Nephron (organoid): ENCODE data around the gene GALNT7.

ENCODE experiments used
- H3K27ac Mint-ChIP-seq, 3 experiments: 2 replicates each; pipeline ENCODE4 v1.8.0; 2020; ENCODE audit warnings: mixed read lengths in 3 of 3, mild to moderate bottlenecking in 2 of 3, moderate library complexity in 1 of 3
- H3K27me3 Mint-ChIP-seq: 2 replicates; pipeline ENCODE4 v1.8.0; 2021; ENCODE audit warnings: low read depth, mild to moderate bottlenecking, moderate library complexity, mixed read lengths
- H3K36me3 Mint-ChIP-seq: 2 replicates; pipeline ENCODE4 v1.8.0; 2020; ENCODE audit warnings: low read depth, mixed read lengths
- H3K4me1 Mint-ChIP-seq: 2 replicates; pipeline ENCODE4 v1.8.0; 2020; ENCODE audit warnings: mixed read lengths
- H3K4me3 Mint-ChIP-seq, 3 experiments: 2 replicates each; pipeline ENCODE4 v1.8.0; 2020; ENCODE audit warnings: mild to moderate bottlenecking in 3 of 3, mixed read lengths in 3 of 3, moderate library complexity in 2 of 3
- H3K9me3 Mint-ChIP-seq: 2 replicates; pipeline ENCODE4 v1.8.0; 2020; ENCODE audit warnings: mixed read lengths
- TF ChIP-seq, protein P1 (sequence below), 3 experiments: fragments of 200-600 bp; sonication (generic); IDR thresholded peaks; one replicate each; pipeline ENCODE4 v1.5.0; 2021; ENCODE audit warnings: antibody characterized with exemption in 3 of 3; ENCODE audit not compliant: unreplicated experiment in 3 of 3

The GALNT7 gene

DNA sequence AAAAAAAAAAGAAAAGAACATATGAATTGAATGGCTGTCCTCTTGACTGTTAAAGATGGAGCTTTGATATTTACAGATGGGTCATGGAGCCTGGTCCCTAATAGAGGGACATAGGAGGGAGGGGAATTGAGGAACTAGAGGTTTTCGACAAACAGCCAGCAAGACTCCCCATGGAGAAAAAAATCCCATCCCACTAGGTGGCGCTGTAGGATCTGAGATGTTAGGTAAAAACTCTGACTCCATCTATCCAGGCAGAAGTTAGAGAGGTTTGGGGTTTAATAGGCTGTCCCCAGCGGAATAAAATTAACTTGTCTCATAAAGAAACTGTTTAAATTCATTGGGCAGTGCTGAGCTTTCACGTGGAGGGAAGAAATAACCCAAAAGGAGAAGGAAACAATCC, 119.7 kb downstream of the GALNT7 start:
- Mint-ChIP-seq H3K4me1 (no peaks in the 10 kb centered on the region), H3K9me3 (peaks cover 31% of the 10 kb centered on the region), H3K27ac (no peak overlapping the region), H3K4me3 (no peak overlapping the region), H3K36me3 (peaks cover 32% of the 10 kb centered on the region), H3K27me3 (no peaks in the 10 kb centered on the region)
- TF ChIP-seq, protein P1, sequence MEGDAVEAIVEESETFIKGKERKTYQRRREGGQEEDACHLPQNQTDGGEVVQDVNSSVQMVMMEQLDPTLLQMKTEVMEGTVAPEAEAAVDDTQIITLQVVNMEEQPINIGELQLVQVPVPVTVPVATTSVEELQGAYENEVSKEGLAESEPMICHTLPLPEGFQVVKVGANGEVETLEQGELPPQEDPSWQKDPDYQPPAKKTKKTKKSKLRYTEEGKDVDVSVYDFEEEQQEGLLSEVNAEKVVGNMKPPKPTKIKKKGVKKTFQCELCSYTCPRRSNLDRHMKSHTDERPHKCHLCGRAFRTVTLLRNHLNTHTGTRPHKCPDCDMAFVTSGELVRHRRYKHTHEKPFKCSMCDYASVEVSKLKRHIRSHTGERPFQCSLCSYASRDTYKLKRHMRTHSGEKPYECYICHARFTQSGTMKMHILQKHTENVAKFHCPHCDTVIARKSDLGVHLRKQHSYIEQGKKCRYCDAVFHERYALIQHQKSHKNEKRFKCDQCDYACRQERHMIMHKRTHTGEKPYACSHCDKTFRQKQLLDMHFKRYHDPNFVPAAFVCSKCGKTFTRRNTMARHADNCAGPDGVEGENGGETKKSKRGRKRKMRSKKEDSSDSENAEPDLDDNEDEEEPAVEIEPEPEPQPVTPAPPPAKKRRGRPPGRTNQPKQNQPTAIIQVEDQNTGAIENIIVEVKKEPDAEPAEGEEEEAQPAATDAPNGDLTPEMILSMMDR (IDR thresholded peaks at IDR 0.05; ENCODE audit: unreplicated experiment in 3 of 3), result peak in 1 of 3 experiments; percentile 28

DNA sequence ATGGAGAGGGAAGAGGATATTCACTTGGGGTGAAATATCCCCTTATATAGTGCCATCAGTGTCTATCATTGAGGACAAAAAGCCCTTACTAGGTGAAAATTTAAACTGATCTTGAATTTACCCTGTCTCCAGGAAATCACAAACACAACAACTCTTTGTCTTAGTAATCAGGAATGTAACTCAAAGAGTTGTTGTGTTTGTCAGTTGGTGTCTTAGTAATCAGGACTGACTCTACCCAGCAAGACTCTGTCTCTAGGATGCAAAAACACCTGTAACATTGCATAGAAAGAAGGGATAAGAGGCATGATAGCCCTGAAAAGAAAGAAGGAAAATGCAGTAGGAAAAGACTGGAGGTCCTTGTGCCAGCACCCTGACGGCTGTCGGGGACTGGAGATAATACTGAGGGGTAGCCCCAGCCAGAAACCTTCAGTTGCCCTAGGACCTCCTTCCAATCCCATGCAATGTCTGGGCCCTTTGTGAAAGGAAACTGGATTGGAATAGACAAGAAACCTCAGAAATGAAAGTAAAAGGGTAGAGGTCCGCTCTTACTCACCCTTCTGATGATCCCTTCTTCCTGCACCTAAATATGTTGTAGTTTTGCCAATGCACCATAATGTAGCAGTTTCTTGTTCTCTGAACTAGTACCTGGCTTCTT, 120.2 kb downstream of the GALNT7 start:
- Mint-ChIP-seq H3K27me3 (no peaks in the 10 kb centered on the region), H3K4me3 (no peak overlapping the region), H3K9me3 (peaks cover 28% of the 10 kb centered on the region), H3K4me1 (no peaks in the 10 kb centered on the region), H3K36me3 (peaks cover 32% of the 10 kb centered on the region), H3K27ac (no peak overlapping the region)
- TF ChIP-seq, protein P1 (IDR thresholded peaks at IDR 0.05; ENCODE audit: unreplicated experiment in 3 of 3), result no peak

DNA sequence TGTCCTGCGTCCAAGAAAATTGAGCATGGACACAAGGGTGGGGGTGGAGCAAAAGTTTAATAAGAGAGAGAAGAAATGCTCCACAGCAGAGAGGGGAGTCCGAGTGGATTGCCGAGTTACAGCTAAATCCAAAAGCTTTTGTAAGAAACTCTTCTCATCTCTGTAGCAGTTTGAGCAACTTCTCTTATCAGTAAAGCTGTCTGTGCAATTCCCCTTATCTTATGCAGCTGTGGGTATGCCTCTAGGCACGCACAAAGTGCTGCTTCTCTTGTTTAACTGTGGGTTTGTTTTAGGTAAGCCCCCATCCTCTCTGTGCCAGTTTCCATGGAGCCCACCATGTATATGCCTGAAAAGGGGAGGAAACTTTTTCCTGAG, 120.7 kb downstream of the GALNT7 start:
- peaks cover 28% of the 10 kb centered on the region for H3K9me3 Mint-ChIP-seq
- no peaks in the 10 kb centered on the region for H3K27me3 Mint-ChIP-seq
- H3K27ac Mint-ChIP-seq, result no peak overlapping the region
- TF ChIP-seq, protein P1 (IDR thresholded peaks at IDR 0.05; ENCODE audit: unreplicated experiment in 3 of 3), result no peak
- H3K4me3 Mint-ChIP-seq, result no peak overlapping the region
- no peaks in the 10 kb centered on the region for H3K4me1 Mint-ChIP-seq
- peaks cover 29% of the 10 kb centered on the region for H3K36me3 Mint-ChIP-seq

DNA sequence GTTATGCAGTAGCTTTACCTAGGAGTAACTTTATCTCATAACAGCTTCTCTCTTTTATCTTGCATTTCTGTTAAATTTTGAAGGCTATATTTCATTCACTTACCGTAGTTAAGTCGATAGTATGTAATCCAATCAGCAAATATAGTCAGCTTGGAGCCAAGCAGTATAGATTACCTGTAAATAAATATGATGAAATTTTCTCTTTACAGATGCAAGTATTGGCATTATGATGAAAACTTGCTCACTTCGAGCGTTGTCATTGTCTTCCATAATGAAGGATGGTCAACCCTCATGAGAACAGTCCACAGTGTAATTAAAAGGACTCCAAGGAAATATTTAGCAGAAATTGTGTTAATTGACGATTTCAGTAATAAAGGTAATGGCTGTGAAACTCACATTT, 123.3 kb downstream of the GALNT7 start:
- Mint-ChIP-seq H3K27ac (no peak overlapping the region), H3K27me3 (no peaks in the 10 kb centered on the region), H3K4me1 (no peaks in the 10 kb centered on the region), H3K9me3 (peaks cover 8% of the 10 kb centered on the region), H3K4me3 (no peak overlapping the region), H3K36me3 (peaks cover 9% of the 10 kb centered on the region)
- TF ChIP-seq, protein P1 (IDR thresholded peaks at IDR 0.05; ENCODE audit: unreplicated experiment in 3 of 3), result no peak

DNA sequence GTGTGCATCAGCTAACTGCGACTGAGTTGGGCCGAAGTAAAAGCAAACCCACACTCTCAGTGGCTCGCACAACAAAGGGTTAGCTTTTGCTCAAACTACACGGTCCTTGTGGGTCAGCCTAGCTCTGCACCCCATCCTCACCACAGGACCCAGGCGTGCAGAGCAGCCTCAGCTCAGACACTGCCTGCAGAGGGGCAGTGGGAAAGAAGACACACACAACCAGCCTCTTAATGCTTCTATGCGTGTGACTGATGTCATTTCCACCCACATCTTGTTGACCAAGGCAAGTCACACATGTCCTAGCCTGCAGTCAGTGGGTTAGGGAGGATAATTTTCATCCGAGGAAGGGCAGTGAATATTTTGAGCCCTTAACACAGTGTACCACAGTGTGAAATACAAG, 125.1 kb downstream of the GALNT7 start:
- Mint-ChIP-seq H3K9me3 (no peaks in the 10 kb centered on the region), H3K36me3 (peaks cover 4% of the 10 kb centered on the region), H3K27ac (no peak overlapping the region), H3K4me1 (no peaks in the 10 kb centered on the region), H3K27me3 (no peaks in the 10 kb centered on the region), H3K4me3 (no peak overlapping the region)
- TF ChIP-seq, protein P1 (IDR thresholded peaks at IDR 0.05; ENCODE audit: unreplicated experiment in 3 of 3), result no peak

DNA sequence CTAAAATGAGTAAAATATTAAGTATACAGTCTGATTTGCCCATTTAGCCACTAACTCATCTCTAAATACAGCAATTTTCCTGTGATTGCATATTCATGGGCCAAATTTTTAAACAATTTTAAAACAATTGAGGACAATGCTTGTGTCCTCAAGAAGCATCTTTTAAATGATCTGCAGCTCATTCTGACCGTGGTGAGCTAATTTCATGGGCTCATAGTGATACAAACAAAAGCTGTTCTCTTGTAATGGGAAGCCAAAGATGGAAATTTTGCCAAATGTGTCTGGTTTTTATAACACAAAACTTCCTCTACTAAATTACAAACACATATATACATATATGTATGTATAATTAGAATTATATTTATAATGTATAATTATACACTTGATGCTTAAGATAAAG, 125.8 kb downstream of the GALNT7 start:
- TF ChIP-seq, protein P1 (IDR thresholded peaks at IDR 0.05; ENCODE audit: unreplicated experiment in 3 of 3), result no peak
- no peak overlapping the region for H3K27ac Mint-ChIP-seq
- H3K27me3 Mint-ChIP-seq, result no peaks in the 10 kb centered on the region
- peaks cover 4% of the 10 kb centered on the region for H3K36me3 Mint-ChIP-seq
- no peaks in the 10 kb centered on the region for H3K4me1 Mint-ChIP-seq
- no peak overlapping the region for H3K4me3 Mint-ChIP-seq
- no peaks in the 10 kb centered on the region for H3K9me3 Mint-ChIP-seq
